Measurements from ENCODE around the gene SDHA.
A peak's percentile ranks its signal among the peaks of the same experiment; 100 is the strongest.

Gene SDHA

GRCh38 chr5:217494-218456 lies at the start of gene SDHA, which contains the start of gene CCDC127:
Gene SDHA, plus strand, starts transcription at chr5:218320. Its CDS starts 36 bp downstream, at chr5:218356.
Gene CCDC127, minus strand, starts transcription at chr5:218153. Its CDS starts 1,304 bp downstream, at chr5:216849.
- peak; percentile 98 for DNase-seq

GRCh38 chr5:169071-169727 lies 48.9 kb upstream of the SDHA start:
- no peak for DNase-seq

- no peak for DNase-seq
Measured at GRCh38 chr5:169728-170094, 48.4 kb upstream of the SDHA start.

- no peak for DNase-seq
Measured at GRCh38 chr5:170971-171800, 46.9 kb upstream of the SDHA start.

GRCh38 chr5:171801-172331 lies 46.3 kb upstream of the SDHA start:
- no peak for DNase-seq

GRCh38 chr5:172421-172820 lies 45.7 kb upstream of the SDHA start:
- DNase-seq: no peak

- DNase-seq: no peak
Measured at GRCh38 chr5:172841-173251, 45.3 kb upstream of the SDHA start.

DNA sequence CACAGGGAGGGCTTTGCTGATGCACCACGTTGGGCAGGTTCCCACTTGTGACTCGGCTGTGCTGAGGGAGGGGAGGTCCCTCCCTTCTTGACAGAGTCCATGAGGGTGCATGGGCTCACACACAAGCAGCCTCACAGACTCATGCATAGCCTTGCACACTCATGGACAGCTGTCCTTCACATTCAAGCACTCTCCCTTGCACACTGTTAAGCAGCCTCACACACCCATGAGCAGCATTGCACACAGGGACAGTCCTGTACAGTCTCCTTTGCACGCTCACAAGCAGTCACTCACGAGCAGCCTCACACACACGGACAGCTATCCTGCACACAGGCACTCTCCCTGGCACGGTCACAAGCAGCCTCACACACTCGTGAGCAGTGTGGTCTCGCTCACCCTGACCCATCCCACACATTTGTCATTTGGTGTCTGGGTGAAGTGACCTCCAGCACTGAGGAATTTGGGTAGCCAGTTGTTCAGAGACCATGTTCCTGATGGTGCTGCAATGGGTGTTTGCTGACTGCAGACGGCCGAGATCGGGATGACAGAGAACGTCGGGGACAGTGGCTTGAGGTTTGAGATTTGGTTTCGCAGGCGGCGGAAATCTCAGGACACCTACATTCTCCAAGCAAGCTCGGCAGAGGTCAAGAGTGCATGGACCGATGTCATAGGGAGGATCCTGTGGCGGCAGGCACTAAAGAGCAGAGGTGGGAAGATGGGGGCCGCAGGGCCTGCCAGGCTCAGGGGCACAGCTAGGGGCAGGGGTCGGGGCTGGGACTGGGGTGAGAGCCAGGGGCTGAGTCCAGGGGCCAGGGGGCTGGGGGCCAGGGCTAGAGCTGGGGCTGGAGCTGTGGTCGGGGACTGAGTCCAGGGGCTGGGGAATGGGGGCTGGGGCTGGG lies 44.5 kb upstream of the SDHA start:
- DNase-seq: no peak

- DNase-seq: no peak
Measured at GRCh38 chr5:174291-174600, 43.9 kb upstream of the SDHA start.

GRCh38 chr5:174876-175465 lies 43.1 kb upstream of the SDHA start:
- no peak for DNase-seq

DNA sequence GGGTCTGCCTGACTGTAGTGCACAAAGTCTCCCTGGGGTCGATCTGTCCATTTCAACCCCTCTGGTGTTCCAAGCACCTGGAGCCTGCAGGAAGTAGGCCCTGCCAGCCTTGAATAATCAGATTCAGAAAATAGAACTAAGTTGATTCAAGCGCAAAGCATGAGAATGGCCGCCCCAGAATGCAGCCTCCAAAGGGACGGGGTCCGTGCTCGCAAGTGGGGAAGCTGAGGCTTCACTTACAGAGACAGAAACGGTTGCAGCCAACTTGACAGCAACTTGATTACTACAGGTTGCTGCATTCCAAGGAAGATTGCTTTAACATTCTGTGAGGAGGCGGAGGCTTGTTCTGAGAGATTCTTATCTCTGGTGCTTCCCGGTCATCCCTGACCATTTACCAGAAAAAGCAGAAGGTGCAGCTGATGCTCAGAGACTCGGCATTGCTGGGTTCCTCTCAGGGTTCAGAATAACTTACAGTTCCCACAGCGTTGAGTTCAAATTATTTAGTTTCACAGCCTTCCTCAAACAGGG lies 41.8 kb upstream of the SDHA start:
- DNase-seq: no peak

DNA sequence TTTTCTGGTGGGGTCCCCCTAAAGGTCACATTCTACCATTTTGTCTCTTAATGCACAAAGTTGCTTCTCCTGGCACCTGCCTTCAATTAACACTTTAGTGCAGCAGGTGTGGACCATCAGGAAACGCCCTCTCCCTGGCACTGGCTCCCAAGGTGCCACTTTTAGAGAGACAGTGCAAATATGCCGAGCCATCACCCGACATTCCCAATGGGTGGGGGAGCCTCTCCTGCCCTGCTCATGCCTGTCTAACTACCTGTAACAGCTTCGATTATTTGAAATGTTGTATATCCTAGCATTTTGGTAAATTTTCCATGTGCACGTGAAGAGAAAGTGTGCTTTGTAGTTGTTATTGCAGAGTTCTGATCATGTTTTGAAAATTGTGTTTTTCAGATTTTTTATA lies 40.0 kb upstream of the SDHA start:
- DNase-seq: no peak

DNA sequence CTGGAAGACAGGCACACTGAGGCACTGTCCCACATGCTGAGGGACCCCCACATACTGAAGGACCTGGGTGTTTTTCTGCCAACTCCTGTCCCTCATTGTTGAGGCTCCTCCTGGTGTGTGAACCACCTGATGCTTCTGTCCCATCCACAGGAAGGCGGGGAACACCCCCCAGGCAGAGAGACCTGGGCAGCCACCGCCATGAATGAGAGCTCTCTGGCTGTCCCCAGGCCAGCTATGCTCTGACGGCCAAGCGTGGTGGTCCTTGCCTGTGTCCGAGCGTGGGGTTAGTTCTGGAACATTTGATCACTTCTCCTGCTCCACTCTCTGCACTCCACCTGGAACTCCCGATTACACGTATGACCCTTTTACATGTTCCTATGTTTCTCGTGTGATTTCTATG lies 38.7 kb upstream of the SDHA start:
- no peak for DNase-seq

- DNase-seq: no peak
Measured at GRCh38 chr5:180286-180918, 37.7 kb upstream of the SDHA start.

GRCh38 chr5:181160-181559 lies 37.0 kb upstream of the SDHA start:
- no peak for DNase-seq

DNA sequence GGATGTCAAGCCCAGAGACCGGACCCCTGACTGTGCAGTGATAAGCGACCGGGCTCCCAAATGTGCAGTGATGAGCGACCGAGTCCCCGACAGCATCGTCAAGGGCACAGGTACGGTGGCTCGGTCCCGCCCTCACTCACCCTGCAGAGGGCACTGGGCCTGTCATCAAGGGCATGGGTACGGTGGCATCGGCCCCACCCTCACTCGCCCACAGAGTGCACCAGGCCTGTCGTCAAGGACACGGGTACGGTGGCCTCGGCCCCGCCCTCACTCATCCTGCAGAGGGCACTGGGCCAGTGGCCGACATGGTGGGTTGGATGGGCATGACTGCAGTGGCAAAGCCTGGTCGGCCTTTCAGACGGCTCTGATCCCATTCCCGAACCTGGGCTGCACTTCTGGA lies 36.6 kb upstream of the SDHA start:
- no peak for DNase-seq

GRCh38 chr5:182126-182525 lies 36.0 kb upstream of the SDHA start:
- DNase-seq: no peak

DNA sequence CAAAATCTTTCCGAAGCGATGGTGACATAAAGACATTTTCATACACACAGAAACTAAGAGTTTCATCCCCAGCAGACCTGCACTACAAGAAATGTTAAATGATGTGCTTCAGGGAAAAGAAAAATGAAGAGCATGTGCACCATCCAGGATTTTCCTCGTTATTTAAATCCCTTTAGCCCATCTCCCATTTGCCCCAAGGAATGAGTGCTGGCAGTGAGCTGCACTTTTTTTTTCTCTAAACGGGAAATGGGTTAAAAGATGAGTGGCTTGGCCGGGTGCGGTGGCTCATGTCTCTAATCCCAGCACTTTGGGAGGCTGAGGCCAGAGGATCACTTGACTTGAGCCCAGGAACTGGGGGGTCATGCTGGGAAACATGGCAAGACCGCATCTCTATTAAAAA lies 33.6 kb upstream of the SDHA start:
- no peak for DNase-seq

GRCh38 chr5:185095-186070 lies 32.7 kb upstream of the SDHA start:
- no peak for DNase-seq

Measured in NCI-H748 treated with DMSO at 0.1 percent for 48 hours (cell line).